GM10847 (cell line): ENCODE data around the gene PDE5A.

Experiments
- POLR2A ChIP-seq: IDR thresholded peaks from 2 replicates; pipeline ENCODE4 v1.6.1; 2011; ENCODE audit not compliant: insufficient read length; ENCODE audit errors: extremely low read depth

Gene PDE5A

DNA sequence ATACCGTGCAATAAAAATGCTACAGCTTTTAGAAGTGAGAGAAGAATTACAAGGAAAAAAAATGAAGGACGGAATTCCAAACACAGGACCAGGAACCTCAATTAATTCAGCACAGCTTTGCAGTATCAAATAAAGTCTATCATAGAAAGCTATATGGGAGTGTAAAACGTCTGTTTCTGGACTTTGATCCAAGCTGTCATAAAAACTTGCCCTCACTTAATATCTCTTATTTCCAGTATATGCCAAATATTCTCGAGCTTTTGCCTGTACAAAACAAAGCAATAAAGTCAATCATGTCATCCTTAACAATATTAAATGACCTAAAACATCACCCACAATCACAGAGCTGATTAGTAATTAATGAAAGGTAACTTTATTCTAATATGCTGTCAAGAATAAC, 4.2 kb downstream of the PDE5A start:
- TF ChIP-seq POLR2A = no peak

DNA sequence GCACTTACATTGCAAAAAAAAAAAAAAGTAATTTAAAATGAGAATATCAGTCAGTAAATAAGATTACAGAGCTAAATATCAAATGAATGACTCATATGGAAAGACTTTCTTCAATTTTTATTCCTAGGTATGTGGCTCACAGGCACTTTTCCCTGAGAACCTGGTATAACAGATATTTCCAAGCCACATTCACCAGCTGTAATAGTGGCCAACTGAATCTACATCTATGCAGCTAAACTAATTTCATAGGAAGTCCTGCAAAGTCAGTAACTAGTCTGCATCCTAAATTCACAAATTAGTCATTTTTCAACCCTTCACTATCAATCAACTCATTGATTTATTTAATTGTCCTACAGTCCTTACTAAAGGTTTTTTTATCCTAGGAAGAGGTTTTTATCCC, 5.6 kb downstream of the PDE5A start:
- no peak for TF ChIP-seq POLR2A

DNA sequence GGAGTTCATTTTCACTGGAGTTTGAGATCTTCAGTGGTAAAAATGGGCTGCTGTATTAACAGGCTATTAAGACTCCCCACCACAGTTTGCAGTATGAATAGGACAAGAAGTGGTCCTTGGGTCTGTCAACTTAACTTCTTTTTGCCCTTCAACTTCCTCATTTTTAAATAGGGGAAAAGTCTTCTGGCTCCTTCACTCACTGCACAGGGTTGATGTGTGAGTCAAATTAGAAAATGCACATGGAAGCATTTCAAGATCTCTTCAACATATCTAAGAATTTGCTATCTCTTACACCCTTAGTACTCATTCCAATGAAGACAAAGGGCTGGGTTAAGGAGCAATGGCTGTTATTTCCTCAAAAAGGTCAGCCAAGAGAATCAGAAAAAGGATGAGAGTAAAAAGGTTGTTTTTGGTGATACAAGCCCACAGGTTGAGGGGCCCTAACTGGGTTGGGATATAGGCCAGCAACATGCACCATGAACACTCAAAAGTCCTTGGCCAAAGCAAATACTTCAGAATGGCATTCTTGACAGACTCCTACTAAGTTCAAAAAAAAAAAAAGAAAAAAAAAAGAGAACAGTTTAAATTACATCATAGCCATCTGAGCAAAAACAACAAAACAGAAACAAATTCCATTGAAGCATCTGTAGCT, 13.4 kb downstream of the PDE5A start:
- no peak for TF ChIP-seq POLR2A

DNA sequence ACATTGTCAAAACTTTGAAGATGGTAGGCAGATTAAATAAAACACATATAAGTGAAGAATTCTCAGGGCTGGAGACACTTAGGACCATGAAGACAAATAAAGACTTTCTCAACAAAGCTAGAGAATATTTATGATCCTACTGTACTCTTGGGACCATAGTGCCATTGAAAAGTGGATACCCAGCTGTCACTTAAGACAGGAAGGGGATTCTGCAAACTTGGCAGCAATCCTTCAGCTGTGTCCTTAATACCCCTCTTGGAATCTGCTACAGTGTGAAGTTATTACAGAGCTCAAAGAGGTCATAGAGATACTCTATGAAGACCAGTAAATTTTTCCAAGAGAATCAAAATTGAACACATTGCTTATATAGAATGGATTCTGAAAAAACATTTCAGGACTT, 24.3 kb downstream of the PDE5A start:
- TF ChIP-seq POLR2A = no peak

DNA sequence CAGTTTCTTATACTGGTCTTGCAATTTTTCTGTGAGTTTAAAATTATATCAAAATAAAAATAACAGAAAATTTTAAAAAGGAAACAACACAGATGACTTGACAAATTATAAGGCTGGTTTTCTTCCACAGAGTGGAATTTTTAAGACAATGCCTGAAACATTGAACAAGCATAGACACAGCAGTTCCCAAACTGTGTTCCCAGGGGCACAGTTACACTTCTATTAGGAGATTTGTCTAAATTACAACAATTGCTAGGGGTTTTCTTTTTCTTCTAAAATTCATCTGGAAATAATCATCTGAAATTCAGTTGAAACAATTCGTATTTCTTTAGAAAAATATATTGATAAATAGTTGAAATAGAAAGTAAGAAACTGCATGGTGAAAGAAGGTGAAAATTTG, 26.2 kb downstream of the PDE5A start:
- TF ChIP-seq POLR2A = no peak

DNA sequence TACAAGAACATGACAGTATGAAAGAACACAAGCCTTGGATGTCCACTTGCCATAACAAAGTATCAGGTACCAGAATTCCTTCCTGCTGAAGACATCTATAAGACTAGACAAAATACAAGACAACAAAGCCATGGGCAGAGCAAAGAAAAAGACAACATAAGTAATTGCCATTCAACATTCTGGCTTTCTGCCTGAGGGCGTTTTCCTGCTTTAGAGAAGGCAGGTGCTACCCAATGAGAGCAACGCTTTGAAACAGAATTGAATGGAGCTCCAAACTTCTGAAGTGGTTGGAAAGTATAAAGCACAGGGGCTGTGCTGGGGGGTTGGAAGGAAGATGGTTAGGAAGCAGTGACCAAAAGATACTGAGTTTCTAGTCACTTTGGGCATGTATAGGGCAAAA, 30.1 kb downstream of the PDE5A start:
- TF ChIP-seq POLR2A = no peak

DNA sequence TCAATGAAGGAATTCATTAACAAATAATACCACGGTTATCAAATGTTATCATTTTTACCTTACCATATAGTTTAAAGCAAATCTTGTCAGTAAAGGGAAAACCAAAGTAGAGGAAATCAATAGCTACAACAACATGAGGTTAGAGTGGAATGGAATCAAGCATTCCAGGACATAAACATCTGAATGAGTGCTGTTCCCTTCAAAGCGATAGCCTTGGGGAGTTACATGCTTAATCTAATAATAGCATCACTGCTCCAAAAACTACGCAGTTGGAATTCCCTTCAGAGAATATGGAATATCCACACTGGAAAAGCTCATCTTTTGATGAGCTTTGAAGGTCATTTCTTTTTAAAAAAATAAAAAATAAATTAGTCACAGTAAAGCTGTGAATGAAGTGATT, 31.2 kb downstream of the PDE5A start:
- TF ChIP-seq POLR2A = no peak

DNA sequence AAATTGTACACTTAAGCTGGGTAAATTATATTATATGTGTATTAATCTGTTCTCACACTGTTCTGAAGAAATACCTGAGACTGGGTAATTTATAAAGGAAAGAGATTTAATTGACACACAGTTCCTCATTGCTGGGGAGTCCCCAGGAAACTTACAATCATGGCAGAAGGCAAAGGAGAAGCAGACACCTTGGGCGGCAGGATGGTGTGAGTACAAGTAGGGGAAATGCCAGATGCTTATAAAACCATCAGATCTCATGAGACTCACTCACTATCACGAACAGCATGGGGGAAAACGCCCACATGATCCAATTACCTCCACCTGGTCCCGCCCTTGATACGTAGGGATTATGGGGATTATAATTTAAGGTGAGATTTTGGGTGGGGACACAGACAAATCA, 34.9 kb downstream of the PDE5A start:
- TF ChIP-seq POLR2A = no peak

DNA sequence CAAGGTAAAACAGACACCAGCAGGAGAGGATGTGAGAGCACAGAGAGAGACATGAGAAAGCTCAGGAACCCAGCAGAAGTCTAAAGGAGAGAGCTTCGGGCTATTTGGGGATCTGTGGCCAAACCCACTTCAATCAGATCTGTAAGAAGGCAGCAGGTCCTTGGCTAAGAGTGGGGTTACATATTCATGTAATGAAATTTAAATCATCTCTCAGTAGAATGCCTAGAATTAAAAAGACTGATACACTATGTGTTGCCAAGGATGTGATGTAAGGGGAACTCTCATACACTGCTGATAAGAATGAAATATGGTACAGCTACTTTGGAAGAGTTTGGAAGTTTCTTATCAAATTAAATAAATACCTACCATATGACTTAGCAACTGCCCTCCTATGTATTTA, 35.8 kb downstream of the PDE5A start:
- TF ChIP-seq POLR2A = no peak

DNA sequence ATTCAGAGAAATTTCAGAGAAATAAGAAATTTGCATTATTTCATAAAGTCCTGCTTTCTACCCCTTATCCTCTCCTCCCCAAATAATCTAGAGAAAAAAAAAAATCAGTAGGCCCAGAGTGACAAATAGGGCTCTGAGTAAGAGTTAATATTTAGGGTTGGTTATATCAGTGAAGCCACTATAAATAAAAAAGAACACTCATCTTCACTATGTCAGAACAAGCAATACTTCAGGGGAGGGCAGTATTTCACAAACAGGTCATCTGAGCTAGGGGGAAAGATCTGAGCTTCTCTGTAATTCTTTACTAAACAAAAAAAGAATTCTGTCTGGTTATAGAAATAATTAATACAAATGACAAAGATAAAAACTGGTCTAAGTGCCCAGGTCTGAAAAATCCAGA, 39.4 kb downstream of the PDE5A start:
- TF ChIP-seq POLR2A = no peak

DNA sequence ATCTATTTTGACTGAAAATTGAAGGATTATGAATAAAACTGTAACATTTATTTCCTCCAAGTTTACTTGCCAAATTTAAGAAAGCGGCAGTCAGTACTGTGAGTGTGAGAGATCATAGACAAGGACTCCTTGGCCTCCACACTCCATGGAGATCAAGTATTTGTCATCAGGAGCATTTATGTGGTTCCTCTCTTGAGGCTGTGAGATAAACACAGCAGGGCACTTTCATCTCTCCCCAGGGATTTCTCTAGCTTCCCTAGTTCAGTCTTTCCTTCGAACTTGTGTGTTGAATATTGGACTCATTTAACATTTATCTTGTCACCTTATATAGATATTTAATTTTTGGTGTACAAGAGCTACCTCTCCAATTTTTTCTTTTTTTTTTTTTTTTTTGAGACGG, 40.8 kb downstream of the PDE5A start:
- TF ChIP-seq POLR2A = no peak

DNA sequence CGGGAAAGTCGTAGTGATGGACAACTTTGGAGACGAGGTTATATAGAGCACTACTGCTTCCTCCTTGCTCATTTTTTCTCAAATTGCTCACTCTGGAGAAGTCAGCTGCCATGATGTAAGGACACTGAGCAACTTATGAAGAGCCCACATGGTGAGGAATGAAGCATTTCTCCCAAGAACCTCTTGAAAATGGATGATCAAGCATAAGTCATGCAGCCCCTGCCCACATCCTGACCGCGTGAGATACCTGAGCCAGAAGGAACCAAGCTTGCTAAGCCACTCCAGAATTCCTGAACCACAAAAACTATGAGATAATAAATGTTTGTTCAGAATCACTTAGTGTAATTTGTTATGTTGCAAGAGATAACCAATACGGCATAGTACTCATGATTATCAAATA, 42.8 kb downstream of the PDE5A start:
- no peak for TF ChIP-seq POLR2A

DNA sequence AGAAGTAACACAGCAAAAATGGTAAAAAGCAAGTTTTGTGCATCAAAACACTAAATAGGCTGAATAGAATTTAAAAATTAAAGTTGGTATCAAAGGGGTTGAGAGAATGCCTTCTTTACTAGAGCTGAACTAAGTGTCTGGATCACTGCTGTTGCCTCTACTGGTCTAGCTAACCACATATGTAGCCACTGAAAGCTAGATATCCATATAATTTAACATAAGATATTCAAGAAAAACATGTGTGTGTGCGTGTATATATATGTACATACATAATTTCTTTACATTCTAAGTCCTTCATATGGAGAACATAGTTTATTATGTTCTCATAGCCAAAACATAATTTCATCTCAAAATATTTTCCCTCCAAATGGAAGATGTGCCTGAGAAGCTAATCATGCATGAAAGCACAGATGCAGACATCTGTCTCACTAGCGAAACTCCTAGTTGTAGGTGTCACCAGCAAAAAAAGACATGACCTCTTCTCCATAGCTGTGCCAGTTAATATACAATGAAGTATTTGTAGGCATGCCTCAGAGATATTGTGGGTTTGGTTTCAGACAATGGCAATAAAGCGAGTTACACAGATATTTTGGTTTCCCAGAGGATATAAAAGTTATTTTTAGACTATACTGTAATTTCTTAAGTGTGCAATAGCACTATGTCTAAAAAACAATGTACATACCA, 47.3 kb downstream of the PDE5A start:
- no peak for TF ChIP-seq POLR2A

DNA sequence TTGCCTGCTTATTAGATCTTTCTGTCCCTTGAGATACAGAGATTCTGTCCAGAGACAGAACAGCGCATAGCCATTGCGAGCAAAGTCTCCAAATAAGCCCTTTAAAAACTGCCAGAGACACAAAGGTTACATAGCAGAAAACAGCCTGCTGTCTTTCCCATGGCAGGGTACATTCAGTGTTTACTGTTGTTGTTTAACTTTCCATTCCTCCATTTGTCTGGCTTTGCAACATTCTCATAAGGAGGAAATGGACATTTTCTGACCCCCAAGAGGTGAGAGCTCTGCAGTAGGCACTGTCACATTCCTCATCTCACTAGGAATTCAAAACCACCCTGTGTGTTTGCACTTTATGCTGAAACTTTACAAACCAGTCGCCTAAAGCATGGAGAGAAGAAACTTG, 48.3 kb downstream of the PDE5A start:
- no peak for TF ChIP-seq POLR2A

DNA sequence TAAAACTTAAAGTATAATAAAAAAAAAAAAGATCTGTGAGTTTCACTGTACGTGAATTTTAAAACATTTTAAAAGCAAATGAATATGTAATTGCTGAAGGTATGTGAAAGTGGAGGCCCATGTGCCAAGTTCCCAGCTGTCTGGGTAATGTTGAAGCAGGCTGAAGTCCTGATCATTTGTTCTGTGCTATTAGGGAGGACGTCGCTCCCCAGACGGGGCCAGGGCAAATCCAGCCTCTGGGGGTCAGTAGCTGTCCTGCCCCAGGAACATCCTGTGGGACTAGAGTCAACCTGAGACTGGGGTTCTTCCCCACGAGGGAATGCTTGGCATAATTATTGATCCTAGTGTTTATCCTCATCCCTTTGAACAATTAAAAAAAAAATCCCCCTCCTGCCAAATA, 48.8 kb downstream of the PDE5A start:
- TF ChIP-seq POLR2A = no peak

DNA sequence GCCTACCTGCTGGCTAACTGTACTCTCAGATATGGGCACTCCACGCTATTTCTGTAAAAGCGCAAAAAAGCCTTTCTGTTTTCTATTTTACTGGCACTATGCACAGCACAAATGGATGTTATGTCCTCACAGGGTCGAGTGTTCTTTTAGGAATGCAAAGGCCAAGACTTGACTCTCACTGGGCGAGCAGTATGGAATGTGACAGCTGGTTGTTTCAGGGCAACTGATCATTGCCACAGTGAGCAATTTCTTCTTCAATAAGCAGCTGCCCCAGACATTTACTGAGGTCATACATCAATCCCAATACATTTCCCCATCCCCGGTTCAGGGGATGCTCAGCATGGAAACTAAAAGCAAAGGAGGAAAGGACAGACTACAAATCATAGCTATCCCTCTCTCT, 58.2 kb downstream of the PDE5A start:
- TF ChIP-seq POLR2A = no peak

DNA sequence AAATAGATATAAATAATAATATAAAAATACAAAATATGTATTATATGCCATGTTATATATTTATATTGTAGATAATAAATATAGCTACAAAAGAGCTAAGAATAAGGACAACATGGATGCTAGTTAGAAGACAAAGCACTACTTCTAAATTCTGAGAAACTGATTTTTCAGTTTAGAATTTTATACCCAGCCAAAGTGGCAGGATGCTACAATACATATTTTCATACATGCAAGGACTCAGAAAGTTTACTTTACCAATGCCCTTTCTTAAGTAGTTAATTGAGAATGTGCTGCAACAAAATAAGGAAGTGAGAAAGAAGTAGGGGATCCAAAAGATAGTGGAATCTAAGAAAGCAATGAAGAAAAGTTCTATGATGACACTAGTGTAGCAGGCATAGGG, 64.5 kb downstream of the PDE5A start:
- TF ChIP-seq POLR2A = no peak

DNA sequence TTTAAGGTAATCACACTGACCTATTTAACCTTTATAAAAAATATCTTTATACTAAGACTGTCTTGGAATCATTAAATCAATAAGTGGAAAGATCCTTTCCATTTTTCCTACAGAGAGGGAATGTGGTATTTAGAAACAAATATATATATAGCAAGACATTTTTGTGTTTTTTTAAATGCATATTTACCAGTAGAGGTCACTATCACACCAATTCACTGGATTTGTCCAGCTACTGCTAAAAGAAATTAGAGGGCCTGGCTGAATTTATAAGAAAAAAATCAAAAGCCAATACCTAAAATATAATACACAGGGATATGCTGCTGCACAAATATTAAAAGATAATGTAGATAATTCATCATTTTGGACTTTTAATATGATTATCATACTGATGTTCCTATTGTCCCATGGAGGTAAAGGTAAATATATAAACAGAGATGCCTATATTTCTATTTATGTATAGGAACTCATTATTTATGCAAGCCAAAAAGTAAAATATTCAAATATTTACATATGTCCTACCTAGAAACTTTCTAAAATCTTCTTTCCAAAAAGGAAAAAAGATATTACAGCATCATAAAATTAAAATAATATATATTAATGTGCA, 69.5 kb downstream of the PDE5A start:
- no peak for TF ChIP-seq POLR2A
